B cell (primary cell): ENCODE data around the gene ACOXL. TPM values are rescaled to one million over a fixed set of nuclear protein-coding genes. Genes with fewer than 3 reads are reported as not detected.

ENCODE experiments used
- ATAC-seq: fragments of 200-7000 bp; cut with Tn5 transposase; one replicate; pipeline ENCODE4 v1.10.0; 2021; ENCODE audit warnings: low read depth, mild to moderate bottlenecking, moderate number of reproducible peaks, moderate library complexity
- CTCF ChIA-PET: fragments of 350-600 bp; sonication (Branson Sonifier 250); formaldehyde crosslinking; loops from one replicate; lab custom pipeline; 2021; ENCODE audit warnings: antibody characterized with exemption, inconsistent platforms; lab: Charles Lee
- POLR2A ChIA-PET: fragments of 350-600 bp; sonication (Branson Sonifier 250); formaldehyde crosslinking; loops from one replicate; lab custom pipeline; 2021; ENCODE audit warnings: antibody characterized with exemption; lab: Charles Lee
- DNase-seq: peaks from one replicate; pipeline ENCODE4 v3.0.0; 2013
- H2AFZ ChIP-seq: 2 replicates; pipeline ENCODE4 v1.6.1; 2012; ENCODE audit warnings: mild to moderate bottlenecking, low read depth, low read length; ENCODE audit not compliant: insufficient read depth, poor library complexity, severe bottlenecking
- H3K27ac ChIP-seq, 2 donors: 1 replicate in 1 of 2; 2 replicates in 1 of 2; pipeline ENCODE4 v1.5.1; 2012 to 2013; ENCODE audit warnings: low read length in 2 of 2, mild to moderate bottlenecking in 2 of 2, moderate library complexity in 1 of 2
- H3K27me3 ChIP-seq, 4 experiments: fragments of 200-600 bp in 1 of 4; sonication (generic) in 1 of 4; replicated peaks in 1 of 4; 1 replicate in 2 of 4; 2 replicates in 2 of 4; pipeline versions ENCODE4 v1.6.1 to v1.7.0; 2013 to 2016; ENCODE audit warnings: low read length in 3 of 4, mild to moderate bottlenecking in 2 of 4, mixed read lengths in 1 of 4, moderate library complexity in 1 of 4; ENCODE audit not compliant: insufficient read depth in 4 of 4, control insufficient read depth in 3 of 4; ENCODE audit errors: control extremely low read depth in 1 of 4
- H3K36me3 ChIP-seq, 2 experiments: replicated peaks in 1 of 2; 1 replicate in 1 of 2; 2 replicates in 1 of 2; pipeline versions ENCODE4 v1.6.1 to v1.7.1; 2013; ENCODE audit warnings: low read length in 1 of 2; ENCODE audit not compliant: insufficient read depth in 2 of 2, control insufficient read depth in 1 of 2; ENCODE audit errors: control extremely low read depth in 1 of 2, extremely low read depth in 1 of 2
- H3K4me1 ChIP-seq, 2 donors: fragments of 200-600 bp in 1 of 2; sonication (generic) in 1 of 2; 1 replicate in 1 of 2; 2 replicates in 1 of 2; pipeline versions ENCODE4 v1.5.1 to v1.6.1; 2013 to 2017; ENCODE audit warnings: low read length in 2 of 2; ENCODE audit not compliant: control insufficient read depth in 2 of 2, insufficient read depth in 2 of 2
- H3K4me2 ChIP-seq: replicated peaks from 2 replicates; pipeline ENCODE3; 2012; ENCODE audit warnings: mild to moderate bottlenecking, low read depth, low read length; ENCODE audit not compliant: poor library complexity, severe bottlenecking
- H3K4me3 ChIP-seq, 5 experiments: fragments of 200-600 bp in 1 of 5; sonication (generic) in 1 of 5; 1 replicate in 3 of 5; 2 replicates in 2 of 5; pipeline versions ENCODE4 v1.5.1 to v1.7.0; 2011 to 2016; ENCODE audit warnings: low read length in 4 of 5, mild to moderate bottlenecking in 4 of 5, low read depth in 2 of 5, control low read depth in 1 of 5, moderate library complexity in 1 of 5; ENCODE audit not compliant: insufficient read depth in 1 of 5; ENCODE audit errors: control extremely low read depth in 1 of 5, extremely low read depth in 1 of 5
- H3K79me2 ChIP-seq: fragments of 200-600 bp; sonication (generic); one replicate; pipeline ENCODE4 v1.6.0; 2016; ENCODE audit warnings: low read length; ENCODE audit not compliant: control insufficient read depth, insufficient read depth
- H3K9ac ChIP-seq: fragments of 200-600 bp; sonication (generic); 2 replicates; pipeline ENCODE4 v1.6.1; 2017; ENCODE audit warnings: mild to moderate bottlenecking, low read length, moderate library complexity
- H3K9me3 ChIP-seq, 3 donors: one replicate each; pipeline versions ENCODE4 v1.6.1 to v1.7.1; 2013; ENCODE audit warnings: low read length in 2 of 3; ENCODE audit not compliant: control insufficient read depth in 2 of 3, insufficient read depth in 1 of 3; ENCODE audit errors: control extremely low read depth in 1 of 3
- H4K20me1 ChIP-seq: 2 replicates; pipeline ENCODE4 v1.6.0; 2012; ENCODE audit warnings: mild to moderate bottlenecking, low read length; ENCODE audit not compliant: insufficient read depth, control insufficient read depth, poor library complexity, severe bottlenecking
- H3K27ac Mint-ChIP-seq: one replicate; pipeline ENCODE4 v1.8.0; 2021; ENCODE audit warnings: mixed read lengths
- H3K27me3 Mint-ChIP-seq: one replicate; pipeline ENCODE4 v1.8.0; 2021; ENCODE audit warnings: mixed read lengths
- H3K4me1 Mint-ChIP-seq: one replicate; pipeline ENCODE4 v1.8.0; 2021; ENCODE audit warnings: mixed read lengths
- H3K4me3 Mint-ChIP-seq: one replicate; pipeline ENCODE4 v1.8.0; 2021; ENCODE audit warnings: mixed read lengths
- H3K9me3 Mint-ChIP-seq: one replicate; pipeline ENCODE4 v1.8.0; 2022; ENCODE audit warnings: mixed read lengths; ENCODE audit not compliant: insufficient read depth
- EZH2 ChIP-seq: IDR thresholded peaks from 2 replicates; pipeline ENCODE4 v1.6.1; 2012; ENCODE audit warnings: borderline replicate concordance, low read depth, mild to moderate bottlenecking, moderate library complexity, low read length; ENCODE audit not compliant: insufficient read depth, poor library complexity, severe bottlenecking
- WGBS: methylation state at CpG from one replicate; pipeline ENCODE4 v1.1.5; 2013; ENCODE audit warnings: missing lambda C conversion rate; ENCODE audit not compliant: insufficient coverage; 5-methylcytosine and 5-hydroxymethylcytosine counted together
- intact Hi-C: fragments of 100-400 bp; cut with micrococcal nuclease; formaldehyde crosslinking; loops from one replicate; pipeline ENCODE4 v1.10.0; 2022
- polyA plus RNA-seq: library from polyadenylated mRNA; depleted of rRNA; stranded (reverse); fragments of >200 nt; gene quantifications from 2 replicates; pipeline ENCODE4 v1.2.3, GENCODE V29; 2012
- total RNA-seq, 2 donors: library from RNA; stranded (reverse); fragments of 120-200 nt in 1 of 2; gene quantifications; 1 replicate in 1 of 2; 2 replicates in 1 of 2; pipeline versions ENCODE4 v1.2.3 to v1.2.4, GENCODE V29; 2013 to 2022
- TF ChIP-seq, protein P1 (sequence below): fragments of 200-600 bp; IDR thresholded peaks from one replicate; pipeline ENCODE4 v1.8.0; 2022; ENCODE audit warnings: antibody characterized with exemption, mild to moderate bottlenecking

ACOXL gene
- total and polyA plus RNA-seq, 2 donors (not counting 1 experiment from before 2014, with no cell fraction given), result 0.06 TPM; not detected in 1

DNA sequence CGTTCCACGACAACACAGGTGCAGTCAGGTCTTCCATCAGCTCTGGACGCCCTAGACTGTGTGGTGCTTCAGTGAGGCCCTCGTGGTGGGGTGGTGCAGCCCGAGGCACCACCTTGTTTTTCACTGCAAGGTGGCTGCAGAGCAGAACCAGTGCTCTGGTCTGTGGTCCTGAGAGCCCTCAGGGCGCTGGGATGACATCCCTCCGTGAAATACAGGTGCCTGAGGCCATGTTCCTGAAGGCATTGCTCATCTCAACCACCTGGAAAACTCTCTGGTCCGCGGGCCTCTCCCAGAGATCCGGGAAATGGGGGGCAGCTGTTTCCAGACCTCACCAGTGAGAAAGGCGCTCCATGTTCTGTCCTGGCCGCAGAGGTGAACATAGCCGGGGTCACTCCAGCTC is 119.2 kb downstream of the ACOXL start:
- H3K27me3 Mint-ChIP-seq, result no peaks in the 10 kb centered on the region
- intact Hi-C loops, result loop anchor here (5.0 kb wide), 1 partner anchor 266 kb away; no protein-coding TSS in a partner anchor
- H2AFZ ChIP-seq, result no peak overlapping the region
- no peak for TF ChIP-seq EZH2
- TF ChIP-seq, protein P1, sequence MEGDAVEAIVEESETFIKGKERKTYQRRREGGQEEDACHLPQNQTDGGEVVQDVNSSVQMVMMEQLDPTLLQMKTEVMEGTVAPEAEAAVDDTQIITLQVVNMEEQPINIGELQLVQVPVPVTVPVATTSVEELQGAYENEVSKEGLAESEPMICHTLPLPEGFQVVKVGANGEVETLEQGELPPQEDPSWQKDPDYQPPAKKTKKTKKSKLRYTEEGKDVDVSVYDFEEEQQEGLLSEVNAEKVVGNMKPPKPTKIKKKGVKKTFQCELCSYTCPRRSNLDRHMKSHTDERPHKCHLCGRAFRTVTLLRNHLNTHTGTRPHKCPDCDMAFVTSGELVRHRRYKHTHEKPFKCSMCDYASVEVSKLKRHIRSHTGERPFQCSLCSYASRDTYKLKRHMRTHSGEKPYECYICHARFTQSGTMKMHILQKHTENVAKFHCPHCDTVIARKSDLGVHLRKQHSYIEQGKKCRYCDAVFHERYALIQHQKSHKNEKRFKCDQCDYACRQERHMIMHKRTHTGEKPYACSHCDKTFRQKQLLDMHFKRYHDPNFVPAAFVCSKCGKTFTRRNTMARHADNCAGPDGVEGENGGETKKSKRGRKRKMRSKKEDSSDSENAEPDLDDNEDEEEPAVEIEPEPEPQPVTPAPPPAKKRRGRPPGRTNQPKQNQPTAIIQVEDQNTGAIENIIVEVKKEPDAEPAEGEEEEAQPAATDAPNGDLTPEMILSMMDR, result no peak
- ChIA-PET CTCF (no interaction called here), POLR2A (no interaction called here)
- no peaks in the 10 kb centered on the region for H4K20me1 ChIP-seq
- no peak overlapping the region for H3K27ac ChIP-seq
- peaks cover 11 to 35% of the 10 kb centered on the region in 2 donors for H3K4me1 ChIP-seq
- WGBS, result 88% methylated on average over 13 of the region's 13 CpGs
- H3K4me1 Mint-ChIP-seq, result peaks cover 35% of the 10 kb centered on the region
- H3K4me2 ChIP-seq, result no peak overlapping the region
- H3K4me3 ChIP-seq, result no peak overlapping the region
- no peak overlapping the region for H3K9ac ChIP-seq
- H3K79me2 ChIP-seq, result no peaks in the 10 kb centered on the region
- no peak overlapping the region for H3K4me3 Mint-ChIP-seq
- ATAC-seq (no peak), DNase-seq (no peak)
- no peaks in the 10 kb centered on the region for H3K9me3 ChIP-seq
- H3K27me3 ChIP-seq, result no peaks in the 10 kb centered on the region
- H3K27ac Mint-ChIP-seq, result no peak overlapping the region
- no peaks in the 10 kb centered on the region for H3K36me3 ChIP-seq
- no peaks in the 10 kb centered on the region for H3K9me3 Mint-ChIP-seq

DNA sequence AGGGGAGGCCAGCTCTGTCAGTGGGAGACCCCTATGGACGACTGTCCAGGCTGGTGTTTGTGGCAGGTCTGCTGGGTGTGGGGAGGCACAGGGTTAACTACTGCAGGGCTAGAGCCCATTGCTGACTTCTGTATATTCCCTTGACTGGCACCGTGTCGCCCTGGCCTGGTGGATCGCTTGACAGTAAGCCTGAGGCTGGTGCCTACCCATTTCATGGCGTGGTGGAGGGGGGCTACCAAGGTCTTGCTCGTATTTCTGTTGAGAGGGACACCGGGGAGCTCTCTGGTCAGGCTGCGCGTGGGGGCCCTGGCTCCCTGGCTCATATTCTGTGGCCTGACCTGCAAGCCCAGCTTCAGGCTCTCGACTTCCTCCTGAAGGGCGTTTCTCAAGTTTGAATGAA is 119.7 kb downstream of the ACOXL start:
- no peak for ATAC-seq
- Histone ChIP-seq H4K20me1 (no peaks in the 10 kb centered on the region), H3K4me3 (no peak overlapping the region), H3K36me3 (no peaks in the 10 kb centered on the region), H3K9me3 (no peaks in the 10 kb centered on the region), H3K4me1 (peaks cover 7 to 30% of the 10 kb centered on the region in 2 donors), H3K79me2 (no peaks in the 10 kb centered on the region), H3K4me2 (no peak overlapping the region), H2AFZ (peak overlapping the region; percentile 6), H3K27ac (no peak overlapping the region), H3K27me3 (no peaks in the 10 kb centered on the region), H3K9ac (no peak overlapping the region)
- TF ChIP-seq EZH2, result no peak
- TF ChIP-seq, protein P1, result no peak
- intact Hi-C loops, result loop anchor here (5.0 kb wide), 1 partner anchor 265 kb away; no protein-coding TSS in a partner anchor
- Mint-ChIP-seq H3K27me3 (no peaks in the 10 kb centered on the region), H3K27ac (no peak overlapping the region), H3K4me1 (peaks cover 31% of the 10 kb centered on the region), H3K9me3 (no peaks in the 10 kb centered on the region), H3K4me3 (no peak overlapping the region)
- no peak for DNase-seq
- ChIA-PET POLR2A (no interaction called here), CTCF (interaction anchor here (0.6 kb wide), 1 partner anchor 41 kb away, joined by 4 read pairs; no protein-coding TSS in a partner anchor)
- 78% methylated on average over 11 of the region's 11 CpGs for WGBS
